GM23338 (cell line): Measurements from ENCODE around the gene KRTAP1-4. TPM values are rescaled to one million over a fixed set of nuclear protein-coding genes. Genes with fewer than 3 reads are reported as not detected.

Experiments used
- ATAC-seq: fragments of 200-7000 bp; cut with Tn5 transposase; 3 replicates; pipeline ENCODE4 v1.9.1; 2020
- DNase-seq: peaks from one replicate; pipeline ENCODE4 v3.0.0-alpha.2; 2015; ENCODE audit warnings: low spot score
- H2AFZ ChIP-seq: fragments of 200-600 bp; sonication (generic); 2 replicates; pipeline ENCODE4 v1.8.0; 2016; ENCODE audit warnings: antibody characterized with exemption, mild to moderate bottlenecking, moderate library complexity
- H3F3A ChIP-seq: fragments of 200-600 bp; sonication (generic); replicated peaks from 2 replicates; pipeline ENCODE4 v1.8.0; 2017; ENCODE audit warnings: antibody characterized with exemption, mixed run types, low read depth
- H3K27ac ChIP-seq: fragments of 200-600 bp; sonication (generic); 2 replicates; pipeline ENCODE4 v1.6.1; 2016; ENCODE audit warnings: low read depth
- H3K27me3 ChIP-seq: fragments of 200-600 bp; sonication (generic); 2 replicates; pipeline ENCODE4 v1.8.0; 2016; ENCODE audit warnings: mild to moderate bottlenecking, mixed run types, moderate library complexity; ENCODE audit not compliant: insufficient read depth
- H3K36me3 ChIP-seq: fragments of 200-600 bp; sonication (generic); 2 replicates; pipeline ENCODE4 v1.8.0; 2016; ENCODE audit warnings: mild to moderate bottlenecking; ENCODE audit not compliant: insufficient read depth
- H3K4me1 ChIP-seq: fragments of 200-600 bp; sonication (generic); 2 replicates; pipeline ENCODE4 v1.8.0; 2016; ENCODE audit warnings: mild to moderate bottlenecking, moderate library complexity; ENCODE audit not compliant: insufficient read depth
- H3K4me2 ChIP-seq: fragments of 200-600 bp; sonication (generic); 2 replicates; pipeline ENCODE4 v1.7.1; 2017; ENCODE audit warnings: mixed run types
- H3K4me3 ChIP-seq: fragments of 200-600 bp; sonication (generic); 2 replicates; pipeline ENCODE4 v1.6.1; 2016; ENCODE audit warnings: mixed run types
- H3K79me2 ChIP-seq: fragments of 200-600 bp; sonication (generic); replicated peaks from 2 replicates; pipeline ENCODE4 v1.8.0; 2017; ENCODE audit warnings: mild to moderate bottlenecking; ENCODE audit not compliant: insufficient read depth
- H3K9me2 ChIP-seq: fragments of 200-600 bp; sonication (generic); 2 replicates; pipeline ENCODE4 v1.8.0; 2017; ENCODE audit not compliant: insufficient read depth
- H4K20me1 ChIP-seq: fragments of 200-600 bp; sonication (generic); replicated peaks from 2 replicates; pipeline ENCODE4 v1.8.0; 2017; ENCODE audit warnings: mild to moderate bottlenecking; ENCODE audit not compliant: insufficient read depth
- H3K27ac Mint-ChIP-seq: 2 replicates; pipeline ENCODE4 v1.8.0; 2020; ENCODE audit warnings: inconsistent platforms, mild to moderate bottlenecking, moderate library complexity, mixed read lengths
- H3K27me3 Mint-ChIP-seq: 3 replicates; pipeline ENCODE4 v1.8.0; 2022; ENCODE audit warnings: low read depth, mild to moderate bottlenecking, moderate library complexity, mixed read lengths, inconsistent platforms; ENCODE audit not compliant: insufficient read depth, poor library complexity
- H3K36me3 Mint-ChIP-seq: 3 replicates; pipeline ENCODE4 v1.8.0; 2021; ENCODE audit warnings: low read depth, mild to moderate bottlenecking, inconsistent platforms, moderate library complexity, mixed read lengths
- H3K4me1 Mint-ChIP-seq: 3 replicates; pipeline ENCODE4 v1.8.0; 2020; ENCODE audit warnings: mild to moderate bottlenecking, inconsistent platforms, mixed read lengths
- H3K4me3 Mint-ChIP-seq: 3 replicates; pipeline ENCODE4 v1.8.0; 2021; ENCODE audit warnings: moderate library complexity, mild to moderate bottlenecking, inconsistent platforms, mixed read lengths
- H3K9me3 Mint-ChIP-seq: 3 replicates; pipeline ENCODE4 v1.8.0; 2020; ENCODE audit warnings: moderate library complexity, mild to moderate bottlenecking, inconsistent platforms, mixed read lengths
- EZH2phosphoT487 ChIP-seq: fragments of 200-600 bp; sonication (generic); IDR thresholded peaks from one replicate; pipeline ENCODE4 v1.8.1; 2018; ENCODE audit warnings: antibody characterized with exemption; ENCODE audit not compliant: unreplicated experiment
- NANOG ChIP-seq: IDR thresholded peaks from 2 replicates; pipeline ENCODE4 v1.6.1; 2016; ENCODE audit warnings: antibody characterized with exemption, borderline replicate concordance
- STAT1 ChIP-seq: IDR thresholded peaks from one replicate; pipeline ENCODE4 v1.6.1; 2016; ENCODE audit warnings: antibody characterized with exemption; ENCODE audit not compliant: unreplicated experiment
- polyA plus RNA-seq: library from polyadenylated mRNA; unstranded; fragments of >200 nt; fragmentation: Nextera tagmentation; extraction: Ambion mirVana; gene quantifications from 2 replicates; pipeline ENCODE4 v1.2.1, GENCODE V29; 2016
- total RNA-seq: library from RNA; depleted of rRNA; stranded (reverse); fragments of >200 nt; shearing (Covaris generic); gene quantifications from 2 replicates; pipeline ENCODE4 v1.2.3, GENCODE V29; 2014
- TF ChIP-seq, protein P1 (sequence below): IDR thresholded peaks from one replicate; pipeline ENCODE4 v1.6.1; 2018; ENCODE audit warnings: antibody characterized with exemption; ENCODE audit not compliant: unreplicated experiment
- TF ChIP-seq, protein P2 (sequence below): fragments of 250-450 bp; sonication (Bioruptor Pico); IDR thresholded peaks from 2 replicates; pipeline ENCODE4 v1.5.0; 2020; ENCODE audit warnings: mild to moderate bottlenecking, moderate library complexity
- TF ChIP-seq, protein P3 (sequence below): IDR thresholded peaks from 2 replicates; pipeline ENCODE4 v1.6.1; 2016; ENCODE audit warnings: antibody characterized with exemption

The KRTAP1-4 gene
- total and polyA plus RNA-seq, 2 experiments from 2014 or later = not detected

DNA sequence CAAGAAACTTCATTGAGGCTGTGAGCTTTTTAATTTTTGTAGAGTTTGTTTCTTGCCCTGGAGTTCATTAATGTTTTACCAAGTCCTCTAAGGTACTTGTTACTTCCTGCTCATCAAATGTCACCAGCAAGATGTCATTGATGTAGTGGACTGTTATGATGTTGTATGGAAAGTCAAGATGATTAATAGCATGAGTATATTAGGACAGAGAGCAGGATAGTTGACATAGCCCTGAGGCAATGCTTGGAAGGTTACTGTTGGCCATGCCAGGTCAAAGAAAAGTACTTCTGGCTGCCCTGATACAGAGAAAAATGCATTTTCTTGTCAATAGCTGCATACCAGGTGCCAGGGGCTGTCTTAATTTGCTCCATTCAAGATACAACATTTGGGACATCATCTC is 9.7 kb downstream of the KRTAP1-4 start:
- Histone ChIP-seq H3F3A (no peaks in the 10 kb centered on the region), H3K9me2 (no peaks in the 10 kb centered on the region), H3K27me3 (no peaks in the 10 kb centered on the region), H3K79me2 (no peaks in the 10 kb centered on the region), H2AFZ (no peak overlapping the region), H3K4me2 (no peak overlapping the region), H3K4me1 (no peaks in the 10 kb centered on the region), H4K20me1 (no peaks in the 10 kb centered on the region), H3K36me3 (no peaks in the 10 kb centered on the region), H3K27ac (no peak overlapping the region), H3K4me3 (no peak overlapping the region)
- TF ChIP-seq, protein P1, sequence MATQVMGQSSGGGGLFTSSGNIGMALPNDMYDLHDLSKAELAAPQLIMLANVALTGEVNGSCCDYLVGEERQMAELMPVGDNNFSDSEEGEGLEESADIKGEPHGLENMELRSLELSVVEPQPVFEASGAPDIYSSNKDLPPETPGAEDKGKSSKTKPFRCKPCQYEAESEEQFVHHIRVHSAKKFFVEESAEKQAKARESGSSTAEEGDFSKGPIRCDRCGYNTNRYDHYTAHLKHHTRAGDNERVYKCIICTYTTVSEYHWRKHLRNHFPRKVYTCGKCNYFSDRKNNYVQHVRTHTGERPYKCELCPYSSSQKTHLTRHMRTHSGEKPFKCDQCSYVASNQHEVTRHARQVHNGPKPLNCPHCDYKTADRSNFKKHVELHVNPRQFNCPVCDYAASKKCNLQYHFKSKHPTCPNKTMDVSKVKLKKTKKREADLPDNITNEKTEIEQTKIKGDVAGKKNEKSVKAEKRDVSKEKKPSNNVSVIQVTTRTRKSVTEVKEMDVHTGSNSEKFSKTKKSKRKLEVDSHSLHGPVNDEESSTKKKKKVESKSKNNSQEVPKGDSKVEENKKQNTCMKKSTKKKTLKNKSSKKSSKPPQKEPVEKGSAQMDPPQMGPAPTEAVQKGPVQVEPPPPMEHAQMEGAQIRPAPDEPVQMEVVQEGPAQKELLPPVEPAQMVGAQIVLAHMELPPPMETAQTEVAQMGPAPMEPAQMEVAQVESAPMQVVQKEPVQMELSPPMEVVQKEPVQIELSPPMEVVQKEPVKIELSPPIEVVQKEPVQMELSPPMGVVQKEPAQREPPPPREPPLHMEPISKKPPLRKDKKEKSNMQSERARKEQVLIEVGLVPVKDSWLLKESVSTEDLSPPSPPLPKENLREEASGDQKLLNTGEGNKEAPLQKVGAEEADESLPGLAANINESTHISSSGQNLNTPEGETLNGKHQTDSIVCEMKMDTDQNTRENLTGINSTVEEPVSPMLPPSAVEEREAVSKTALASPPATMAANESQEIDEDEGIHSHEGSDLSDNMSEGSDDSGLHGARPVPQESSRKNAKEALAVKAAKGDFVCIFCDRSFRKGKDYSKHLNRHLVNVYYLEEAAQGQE = no peak
- TF ChIP-seq, protein P2, sequence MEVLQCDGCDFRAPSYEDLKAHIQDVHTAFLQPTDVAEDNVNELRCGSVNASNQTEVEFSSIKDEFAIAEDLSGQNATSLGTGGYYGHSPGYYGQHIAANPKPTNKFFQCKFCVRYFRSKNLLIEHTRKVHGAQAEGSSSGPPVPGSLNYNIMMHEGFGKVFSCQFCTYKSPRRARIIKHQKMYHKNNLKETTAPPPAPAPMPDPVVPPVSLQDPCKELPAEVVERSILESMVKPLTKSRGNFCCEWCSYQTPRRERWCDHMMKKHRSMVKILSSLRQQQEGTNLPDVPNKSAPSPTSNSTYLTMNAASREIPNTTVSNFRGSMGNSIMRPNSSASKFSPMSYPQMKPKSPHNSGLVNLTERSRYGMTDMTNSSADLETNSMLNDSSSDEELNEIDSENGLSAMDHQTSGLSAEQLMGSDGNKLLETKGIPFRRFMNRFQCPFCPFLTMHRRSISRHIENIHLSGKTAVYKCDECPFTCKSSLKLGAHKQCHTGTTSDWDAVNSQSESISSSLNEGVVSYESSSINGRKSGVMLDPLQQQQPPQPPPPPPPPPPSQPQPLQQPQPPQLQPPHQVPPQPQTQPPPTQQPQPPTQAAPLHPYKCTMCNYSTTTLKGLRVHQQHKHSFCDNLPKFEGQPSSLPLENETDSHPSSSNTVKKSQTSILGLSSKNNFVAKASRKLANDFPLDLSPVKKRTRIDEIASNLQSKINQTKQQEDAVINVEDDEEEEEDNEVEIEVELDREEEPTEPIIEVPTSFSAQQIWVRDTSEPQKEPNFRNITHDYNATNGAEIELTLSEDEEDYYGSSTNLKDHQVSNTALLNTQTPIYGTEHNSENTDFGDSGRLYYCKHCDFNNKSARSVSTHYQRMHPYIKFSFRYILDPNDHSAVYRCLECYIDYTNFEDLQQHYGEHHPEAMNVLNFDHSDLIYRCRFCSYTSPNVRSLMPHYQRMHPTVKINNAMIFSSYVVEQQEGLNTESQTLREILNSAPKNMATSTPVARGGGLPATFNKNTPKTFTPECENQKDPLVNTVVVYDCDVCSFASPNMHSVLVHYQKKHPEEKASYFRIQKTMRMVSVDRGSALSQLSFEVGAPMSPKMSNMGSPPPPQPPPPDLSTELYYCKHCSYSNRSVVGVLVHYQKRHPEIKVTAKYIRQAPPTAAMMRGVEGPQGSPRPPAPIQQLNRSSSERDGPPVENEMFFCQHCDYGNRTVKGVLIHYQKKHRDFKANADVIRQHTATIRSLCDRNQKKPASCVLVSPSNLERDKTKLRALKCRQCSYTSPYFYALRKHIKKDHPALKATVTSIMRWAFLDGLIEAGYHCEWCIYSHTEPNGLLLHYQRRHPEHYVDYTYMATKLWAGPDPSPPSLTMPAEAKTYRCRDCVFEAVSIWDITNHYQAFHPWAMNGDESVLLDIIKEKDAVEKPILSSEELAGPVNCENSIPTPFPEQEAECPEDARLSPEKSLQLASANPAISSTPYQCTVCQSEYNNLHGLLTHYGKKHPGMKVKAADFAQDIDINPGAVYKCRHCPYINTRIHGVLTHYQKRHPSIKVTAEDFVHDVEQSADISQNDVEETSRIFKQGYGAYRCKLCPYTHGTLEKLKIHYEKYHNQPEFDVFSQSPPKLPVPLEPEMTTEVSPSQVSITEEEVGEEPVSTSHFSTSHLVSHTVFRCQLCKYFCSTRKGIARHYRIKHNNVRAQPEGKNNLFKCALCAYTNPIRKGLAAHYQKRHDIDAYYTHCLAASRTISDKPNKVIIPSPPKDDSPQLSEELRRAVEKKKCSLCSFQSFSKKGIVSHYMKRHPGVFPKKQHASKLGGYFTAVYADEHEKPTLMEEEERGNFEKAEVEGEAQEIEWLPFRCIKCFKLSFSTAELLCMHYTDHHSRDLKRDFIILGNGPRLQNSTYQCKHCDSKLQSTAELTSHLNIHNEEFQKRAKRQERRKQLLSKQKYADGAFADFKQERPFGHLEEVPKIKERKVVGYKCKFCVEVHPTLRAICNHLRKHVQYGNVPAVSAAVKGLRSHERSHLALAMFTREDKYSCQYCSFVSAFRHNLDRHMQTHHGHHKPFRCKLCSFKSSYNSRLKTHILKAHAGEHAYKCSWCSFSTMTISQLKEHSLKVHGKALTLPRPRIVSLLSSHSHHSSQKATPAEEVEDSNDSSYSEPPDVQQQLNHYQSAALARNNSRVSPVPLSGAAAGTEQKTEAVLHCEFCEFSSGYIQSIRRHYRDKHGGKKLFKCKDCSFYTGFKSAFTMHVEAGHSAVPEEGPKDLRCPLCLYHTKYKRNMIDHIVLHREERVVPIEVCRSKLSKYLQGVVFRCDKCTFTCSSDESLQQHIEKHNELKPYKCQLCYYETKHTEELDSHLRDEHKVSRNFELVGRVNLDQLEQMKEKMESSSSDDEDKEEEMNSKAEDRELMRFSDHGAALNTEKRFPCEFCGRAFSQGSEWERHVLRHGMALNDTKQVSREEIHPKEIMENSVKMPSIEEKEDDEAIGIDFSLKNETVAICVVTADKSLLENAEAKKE (CRISPR knock-in tag) = no peak
- TF ChIP-seq STAT1 = no peak
- no peak for TF ChIP-seq NANOG
- no peak for TF ChIP-seq EZH2phosphoT487
- TF ChIP-seq, protein P3, sequence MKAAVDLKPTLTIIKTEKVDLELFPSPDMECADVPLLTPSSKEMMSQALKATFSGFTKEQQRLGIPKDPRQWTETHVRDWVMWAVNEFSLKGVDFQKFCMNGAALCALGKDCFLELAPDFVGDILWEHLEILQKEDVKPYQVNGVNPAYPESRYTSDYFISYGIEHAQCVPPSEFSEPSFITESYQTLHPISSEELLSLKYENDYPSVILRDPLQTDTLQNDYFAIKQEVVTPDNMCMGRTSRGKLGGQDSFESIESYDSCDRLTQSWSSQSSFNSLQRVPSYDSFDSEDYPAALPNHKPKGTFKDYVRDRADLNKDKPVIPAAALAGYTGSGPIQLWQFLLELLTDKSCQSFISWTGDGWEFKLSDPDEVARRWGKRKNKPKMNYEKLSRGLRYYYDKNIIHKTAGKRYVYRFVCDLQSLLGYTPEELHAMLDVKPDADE = no peak
- no peak overlapping the region for H3K27ac Mint-ChIP-seq
- no peaks in the 10 kb centered on the region for H3K9me3 Mint-ChIP-seq
- no peak overlapping the region for H3K4me3 Mint-ChIP-seq
- DNase-seq = no peak
- no peaks in the 10 kb centered on the region for H3K4me1 Mint-ChIP-seq
- H3K27me3 Mint-ChIP-seq = peaks cover 2% of the 10 kb centered on the region
- no peak for ATAC-seq
- no peaks in the 10 kb centered on the region for H3K36me3 Mint-ChIP-seq
